GM08714 (cell line): ENCODE data around the gene PRPSAP1.

ENCODE experiments used
- H3K4me3 ChIP-seq: fragments of 200-500 bp; sonication (Bioruptor generic); 2 replicates; pipeline ENCODE4 v1.5.1; 2014; ENCODE audit warnings: mild to moderate bottlenecking, low read length, inconsistent platforms
- ZNF274 ChIP-seq: IDR thresholded peaks from 2 replicates; pipeline ENCODE4 v1.6.1; 2012; ENCODE audit warnings: mild to moderate bottlenecking, low read depth, low read length

Gene PRPSAP1, protein sequence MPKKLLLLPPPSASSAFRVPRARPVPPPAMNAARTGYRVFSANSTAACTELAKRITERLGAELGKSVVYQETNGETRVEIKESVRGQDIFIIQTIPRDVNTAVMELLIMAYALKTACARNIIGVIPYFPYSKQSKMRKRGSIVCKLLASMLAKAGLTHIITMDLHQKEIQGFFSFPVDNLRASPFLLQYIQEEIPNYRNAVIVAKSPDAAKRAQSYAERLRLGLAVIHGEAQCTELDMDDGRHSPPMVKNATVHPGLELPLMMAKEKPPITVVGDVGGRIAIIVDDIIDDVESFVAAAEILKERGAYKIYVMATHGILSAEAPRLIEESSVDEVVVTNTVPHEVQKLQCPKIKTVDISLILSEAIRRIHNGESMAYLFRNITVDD

DNA sequence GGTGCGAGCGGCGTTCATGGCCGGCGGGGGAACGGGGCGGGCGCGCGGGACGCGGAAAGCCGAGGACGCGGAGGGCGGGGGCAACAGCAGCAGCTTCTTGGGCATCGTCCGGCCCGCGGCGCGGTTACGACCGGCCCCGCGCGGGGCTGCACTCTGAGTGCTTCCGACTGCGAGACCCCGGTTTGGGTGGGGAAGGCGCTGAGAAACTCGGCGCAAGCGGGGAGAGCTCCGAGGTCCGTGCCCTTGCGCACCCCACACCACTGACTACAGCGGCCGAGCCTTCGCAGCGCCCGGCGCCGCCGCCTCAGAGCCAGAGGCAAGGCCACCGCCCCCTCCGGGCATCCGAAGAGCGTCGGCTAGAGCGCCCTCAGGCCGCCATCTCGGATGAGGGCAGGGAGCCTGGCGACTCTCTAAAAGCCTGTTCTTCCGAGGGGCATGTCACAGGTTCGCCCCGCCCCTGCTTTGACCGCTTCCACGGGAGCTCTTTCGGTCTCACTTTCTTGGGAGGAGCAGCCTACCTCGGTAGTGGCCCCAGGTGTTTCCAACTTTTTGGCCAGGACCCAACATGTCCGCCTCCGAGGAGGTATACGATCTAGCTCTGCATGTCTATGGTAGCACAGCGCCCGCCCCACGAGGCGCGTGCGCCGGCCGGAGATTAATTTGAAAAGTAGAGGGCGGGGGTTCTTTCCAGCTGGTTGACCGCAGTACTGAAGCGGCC lies at the start of gene PRPSAP1:
TSS of gene PRPSAP1 (minus strand) at position 318 of the 718 bp plus-strand sequence. CDS start at position 105, 213 bp downstream.
- peak within 1 kb of the TSS; percentile 67 for H3K4me3 ChIP-seq
- no peak for TF ChIP-seq ZNF274

- TF ChIP-seq ZNF274 = no peak
- no peak overlapping the region for H3K4me3 ChIP-seq
Observed at GRCh38 chr17:76402711-76403110, 49.0 kb upstream of the PRPSAP1 start.

DNA sequence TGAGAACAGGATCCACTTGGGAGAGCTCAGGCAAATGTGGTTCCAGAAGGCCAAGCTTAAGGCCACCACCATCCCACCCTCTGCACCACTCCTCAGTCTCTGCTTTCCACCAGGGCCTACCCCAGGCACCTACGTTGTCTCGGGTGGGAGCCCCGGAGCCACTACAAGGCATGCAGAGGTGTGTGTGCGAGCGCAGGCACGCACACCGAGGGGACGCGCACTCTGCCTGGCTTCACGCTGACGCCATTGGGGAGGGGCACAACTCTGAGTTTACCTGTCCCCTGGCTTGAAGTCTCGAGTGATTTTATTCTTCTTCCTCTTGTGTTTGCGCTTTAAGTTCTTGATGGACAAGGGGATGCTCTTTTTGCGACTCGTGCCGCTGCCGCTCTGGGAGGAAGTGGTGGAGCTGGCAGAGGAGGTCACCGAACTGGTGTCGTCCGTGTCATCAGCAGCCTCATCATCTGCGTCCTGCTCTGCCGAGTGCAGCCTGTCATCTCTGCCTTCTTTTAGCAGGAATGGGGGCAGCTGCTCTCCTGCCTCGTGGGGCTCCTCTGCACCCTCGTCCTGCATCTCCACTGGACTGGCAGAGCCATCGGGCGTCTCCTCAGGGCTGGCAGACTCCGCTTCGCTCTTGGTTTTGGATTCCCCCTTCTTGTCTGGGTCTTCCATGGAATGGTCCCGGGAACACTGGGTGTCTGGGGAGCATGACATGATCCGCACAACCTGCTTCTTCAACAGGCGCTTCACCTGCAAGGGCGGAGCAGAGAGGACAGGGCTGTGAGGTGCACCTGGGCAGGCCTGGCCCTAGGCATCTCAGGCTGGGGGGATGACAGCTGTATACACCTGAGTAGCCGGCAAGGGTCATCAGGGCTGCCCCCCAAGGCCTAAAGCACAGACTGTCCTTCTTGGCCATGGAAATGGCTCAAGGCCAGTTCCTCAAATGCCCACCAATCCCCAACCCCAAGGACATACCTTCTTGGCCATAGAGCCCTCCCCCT lies 45.8 kb upstream of the PRPSAP1 start:
- TF ChIP-seq ZNF274 = no peak

GRCh38 chr17:76398523-76399174 lies 44.9 kb upstream of the PRPSAP1 start:
- no peak for TF ChIP-seq ZNF274

More for the DNA sequence above, 45.8 kb upstream of the PRPSAP1 start:
- no peak overlapping the region for H3K4me3 ChIP-seq

DNA sequence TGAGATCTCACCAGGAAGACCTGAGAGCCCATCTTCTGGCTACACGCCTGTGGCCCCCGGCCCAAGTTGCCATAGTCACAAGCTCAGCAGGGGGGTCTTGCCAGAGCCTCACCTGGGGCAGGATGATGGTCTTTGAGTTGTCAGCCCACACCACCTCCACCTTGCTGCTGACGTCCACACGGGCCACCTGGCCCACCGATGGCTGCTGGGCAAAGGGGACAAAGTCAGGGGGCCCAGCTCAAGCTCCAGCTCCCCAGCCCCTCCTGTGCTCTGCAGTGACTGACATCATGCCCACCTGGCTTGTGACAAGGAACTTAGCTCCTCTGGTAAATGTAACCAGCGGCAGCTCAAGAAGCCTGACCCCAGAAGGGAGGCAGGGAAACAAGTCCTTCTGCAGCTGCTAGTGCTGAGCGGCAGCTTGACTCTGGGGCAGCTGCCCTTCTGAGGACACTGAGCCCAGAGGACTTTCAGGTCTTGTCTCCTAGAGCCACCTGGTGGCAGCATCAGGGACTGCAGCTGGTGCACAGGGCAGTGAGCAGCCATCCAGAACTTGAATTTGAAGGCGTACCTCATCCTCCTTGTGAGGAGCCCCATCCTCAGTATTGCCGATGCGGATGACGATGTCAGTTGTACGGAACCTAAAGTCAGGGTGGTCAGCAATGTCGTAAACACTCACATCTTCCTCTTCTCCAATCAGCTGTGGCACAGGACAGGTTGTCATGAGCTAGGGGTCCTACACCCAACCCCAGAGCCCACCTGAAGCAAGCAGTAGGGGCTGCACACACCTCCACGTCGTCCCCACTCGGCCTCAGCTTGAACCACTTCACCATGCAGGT lies 44.2 kb upstream of the PRPSAP1 start:
- TF ChIP-seq ZNF274 = no peak
- H3K4me3 ChIP-seq = no peak overlapping the region

More at GRCh38 chr17:76398523-76399174, 44.9 kb upstream of the PRPSAP1 start:
- H3K4me3 ChIP-seq = no peak overlapping the region

GRCh38 chr17:76397184-76397583 lies 43.5 kb upstream of the PRPSAP1 start:
- no peak overlapping the region for H3K4me3 ChIP-seq
- TF ChIP-seq ZNF274 = no peak

DNA sequence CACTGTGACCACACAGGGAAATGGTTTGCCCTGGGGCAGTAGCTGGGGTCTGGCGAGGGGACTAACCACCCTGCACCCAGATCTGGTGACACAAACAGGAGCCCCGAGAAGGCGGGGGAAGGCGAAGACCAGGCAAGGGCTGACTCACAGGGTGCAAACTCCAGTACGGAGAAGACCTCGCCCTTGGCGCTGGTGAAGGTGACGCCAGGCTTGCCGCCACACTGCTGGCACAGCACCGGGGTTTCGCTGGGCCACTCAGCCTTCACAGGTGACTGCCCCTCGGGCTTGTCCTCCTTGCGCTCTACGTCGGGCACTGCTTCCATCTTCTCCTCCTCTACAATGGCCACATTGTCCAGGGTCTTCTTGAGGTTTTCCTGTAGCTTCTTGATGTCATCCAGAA lies 42.3 kb upstream of the PRPSAP1 start:
- H3K4me3 ChIP-seq = no peak overlapping the region
- TF ChIP-seq ZNF274 = no peak

DNA sequence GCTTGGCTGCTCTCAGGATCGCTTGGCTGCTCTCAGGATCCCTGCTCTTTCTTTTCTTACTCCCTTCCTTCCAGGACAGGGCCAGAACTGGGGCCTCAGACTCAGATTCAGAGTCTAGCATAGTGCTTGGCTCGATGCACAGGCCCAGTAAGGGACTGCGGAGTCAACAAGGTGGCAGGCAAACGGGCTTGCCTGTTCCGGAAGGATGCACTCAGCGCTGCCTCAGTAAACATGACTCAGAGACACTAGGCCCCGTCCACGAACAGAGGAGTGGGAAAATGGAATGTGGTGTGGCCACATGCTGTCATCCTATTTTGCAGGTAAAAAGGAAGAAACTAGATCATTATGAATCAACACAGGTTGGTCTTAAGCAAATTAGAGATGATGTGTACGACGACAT lies 40.5 kb upstream of the PRPSAP1 start:
- no peak overlapping the region for H3K4me3 ChIP-seq
- no peak for TF ChIP-seq ZNF274

- TF ChIP-seq ZNF274 = no peak
- no peak overlapping the region for H3K4me3 ChIP-seq
Observed at GRCh38 chr17:76391200-76391715, 37.5 kb upstream of the PRPSAP1 start.

GRCh38 chr17:76390003-76390421 lies 36.3 kb upstream of the PRPSAP1 start:
- TF ChIP-seq ZNF274 = no peak
- H3K4me3 ChIP-seq = no peak overlapping the region

GRCh38 chr17:76388966-76389888 lies 35.5 kb upstream of the PRPSAP1 start:
- no peak overlapping the region for H3K4me3 ChIP-seq
- no peak for TF ChIP-seq ZNF274
